HG03196 (cell line): ENCODE results near the gene FAM219B.

Experiments
- ATAC-seq: cut with Tn5 transposase; IDR thresholded peaks from one replicate; pipeline ENCODE4 v1.9.1; 2021; ENCODE audit not compliant: unreplicated experiment

The FAM219B gene

GRCh38 chr15:74851960-74852359, 54.7 kb downstream of the FAM219B start:
- ATAC-seq = no peak

GRCh38 chr15:74850393-74850792, 56.3 kb downstream of the FAM219B start:
- ATAC-seq = no peak
